Caco-2 (cell line): ENCODE data around the gene ARHGEF28. TPM values are rescaled to one million over a fixed set of nuclear protein-coding genes. Genes with fewer than 3 reads are reported as not detected.

Source experiments
- BruUV-seq: library from RNA; stranded (reverse); fragments of 400-500 nt; replicated peaks from 2 replicates; lab custom pipeline; 2021; lab: Mats Ljungman, UMichigan
- CTCF ChIA-PET: fragments of 300-600 bp; sonication (Branson Sonifier 250); formaldehyde crosslinking; loops from one replicate; lab custom pipeline; 2022; ENCODE audit warnings: antibody characterized with exemption; lab: Charles Lee
- POLR2A ChIA-PET: fragments of 300-600 bp; sonication (Branson Sonifier 250); formaldehyde crosslinking; loops from one replicate; lab custom pipeline; 2022; ENCODE audit warnings: antibody characterized with exemption; lab: Charles Lee
- DNase-seq, 2 experiments: peaks; one replicate each; pipeline versions ENCODE4 v3.0.0 to v3.0.0-alpha.2; 2020 to 2022
- H3K27me3 ChIP-seq: replicated peaks from 2 replicates; pipeline ENCODE4 v1.6.0; 2011; ENCODE audit warnings: low read length; ENCODE audit not compliant: control insufficient read depth, insufficient read depth
- H3K36me3 ChIP-seq: 2 replicates; pipeline ENCODE4 v1.5.1; 2011; ENCODE audit warnings: low read length; ENCODE audit not compliant: control insufficient read depth, insufficient read depth
- H3K4me1 ChIP-seq: fragments of 250-450 bp; sonication (Bioruptor Pico); 2 replicates; pipeline ENCODE4 v1.5.1; 2020; ENCODE audit warnings: mild to moderate bottlenecking
- H3K4me3 ChIP-seq: 2 replicates; pipeline ENCODE4 v1.5.1; 2011; ENCODE audit warnings: low read depth, mild to moderate bottlenecking, control low read depth, low read length
- H3K9me3 ChIP-seq: fragments of 250-450 bp; sonication (Bioruptor Pico); 2 replicates; pipeline ENCODE4 v1.5.1; 2020; ENCODE audit warnings: mild to moderate bottlenecking, moderate library complexity
- H3K27ac Mint-ChIP-seq: one replicate; pipeline ENCODE4 v1.8.0; 2022; ENCODE audit warnings: mixed read lengths; ENCODE audit not compliant: unreplicated experiment
- H3K27me3 Mint-ChIP-seq: one replicate; pipeline ENCODE4 v1.8.0; 2022; ENCODE audit warnings: mixed read lengths; ENCODE audit not compliant: insufficient read depth, unreplicated experiment
- H3K36me3 Mint-ChIP-seq: one replicate; pipeline ENCODE4 v1.8.0; 2022; ENCODE audit warnings: mild to moderate bottlenecking, mixed read lengths; ENCODE audit not compliant: insufficient read depth, unreplicated experiment
- H3K4me1 Mint-ChIP-seq: one replicate; pipeline ENCODE4 v1.8.0; 2022; ENCODE audit warnings: low read depth, mixed read lengths; ENCODE audit not compliant: unreplicated experiment
- H3K4me3 Mint-ChIP-seq: one replicate; pipeline ENCODE4 v1.8.0; 2022; ENCODE audit warnings: mild to moderate bottlenecking, moderate library complexity, mixed read lengths; ENCODE audit not compliant: unreplicated experiment
- H3K9me3 Mint-ChIP-seq: one replicate; pipeline ENCODE4 v1.8.0; 2022; ENCODE audit warnings: mixed read lengths; ENCODE audit not compliant: unreplicated experiment
- CTCF ChIP-seq, 2 experiments: fragments of 200-600 bp in 1 of 2; IDR thresholded peaks; 1 replicate in 1 of 2; 2 replicates in 1 of 2; pipeline versions ENCODE4 v1.5.1 to v1.8.0; 2011 to 2022; ENCODE audit warnings: antibody characterized with exemption in 1 of 2, control low read depth in 1 of 2, inconsistent platforms in 1 of 2, low read depth in 1 of 2, low read length in 1 of 2, mild to moderate bottlenecking in 1 of 2, moderate library complexity in 1 of 2; ENCODE audit not compliant: insufficient read depth in 1 of 2, severe bottlenecking in 1 of 2, unreplicated experiment in 1 of 2
- intact Hi-C: fragments of 100-400 bp; cut with micrococcal nuclease; formaldehyde crosslinking; loops from one replicate; pipeline ENCODE4 v1.10.0; 2022; ENCODE audit not compliant: unreplicated experiment
- total RNA-seq: library from RNA; stranded (reverse); gene quantifications from 2 replicates; pipeline ENCODE4 v1.2.3, GENCODE V29; 2022

ARHGEF28 gene
- total RNA-seq, 1 experiment from 2014 or later: 4.6 TPM

GRCh38 chr5:73818357-73818756, 192.4 kb downstream of the ARHGEF28 start:
- Mint-ChIP-seq H3K4me1 (peaks cover 10% of the 10 kb centered on the region), H3K27ac (no peak overlapping the region), H3K27me3 (no peaks in the 10 kb centered on the region), H3K4me3 (no peak overlapping the region), H3K36me3 (no peaks in the 10 kb centered on the region), H3K9me3 (no peaks in the 10 kb centered on the region)
- POLR2A ChIA-PET: no interaction called here
- Histone ChIP-seq H3K4me3 (no peak overlapping the region), H3K36me3 (no peaks in the 10 kb centered on the region), H3K9me3 (no peaks in the 10 kb centered on the region), H3K4me1 (peaks cover 55% of the 10 kb centered on the region), H3K27me3 (no peaks in the 10 kb centered on the region)
- TF ChIP-seq CTCF (IDR thresholded peaks at IDR 0.05; ENCODE audit: insufficient read depth in 1 of 2, low read depth in 1 of 2, low read length in 1 of 2, severe bottlenecking in 1 of 2, unreplicated experiment in 1 of 2): no peak
- no TSS peak for BruUV-seq
- CTCF ChIA-PET: no interaction called here
- no peak for DNase-seq
- intact Hi-C loops: no loop called here

GRCh38 chr5:73820326-73820725, 194.3 kb downstream of the ARHGEF28 start:
- Histone ChIP-seq H3K36me3 (no peaks in the 10 kb centered on the region), H3K9me3 (no peaks in the 10 kb centered on the region), H3K4me3 (no peak overlapping the region), H3K4me1 (peaks cover 69% of the 10 kb centered on the region), H3K27me3 (no peaks in the 10 kb centered on the region)
- DNase-seq: no peak
- CTCF ChIA-PET: no interaction called here
- Mint-ChIP-seq H3K4me1 (peaks cover 10% of the 10 kb centered on the region), H3K27ac (no peak overlapping the region), H3K9me3 (no peaks in the 10 kb centered on the region), H3K4me3 (no peak overlapping the region), H3K36me3 (no peaks in the 10 kb centered on the region), H3K27me3 (no peaks in the 10 kb centered on the region)
- POLR2A ChIA-PET: no interaction called here
- TF ChIP-seq CTCF (IDR thresholded peaks at IDR 0.05; ENCODE audit: insufficient read depth in 1 of 2, low read depth in 1 of 2, low read length in 1 of 2, severe bottlenecking in 1 of 2, unreplicated experiment in 1 of 2): no peak
- intact Hi-C loops: no loop called here
- BruUV-seq: no TSS peak

GRCh38 chr5:73821003-73821402, 195.0 kb downstream of the ARHGEF28 start:
- Histone ChIP-seq H3K4me3 (no peak overlapping the region), H3K27me3 (no peaks in the 10 kb centered on the region), H3K9me3 (no peaks in the 10 kb centered on the region), H3K36me3 (no peaks in the 10 kb centered on the region), H3K4me1 (peaks cover 69% of the 10 kb centered on the region)
- CTCF ChIA-PET: no interaction called here
- H3K9me3 Mint-ChIP-seq: no peaks in the 10 kb centered on the region
- no TSS peak for BruUV-seq
- POLR2A ChIA-PET: no interaction called here
- intact Hi-C loops: no loop called here
- TF ChIP-seq CTCF (IDR thresholded peaks at IDR 0.05; ENCODE audit: insufficient read depth in 1 of 2, low read depth in 1 of 2, low read length in 1 of 2, severe bottlenecking in 1 of 2, unreplicated experiment in 1 of 2): no peak
- no peaks in the 10 kb centered on the region for H3K27me3 Mint-ChIP-seq
- no peak overlapping the region for H3K27ac Mint-ChIP-seq
- DNase-seq: no peak
- H3K4me3 Mint-ChIP-seq: no peak overlapping the region
- peaks cover 10% of the 10 kb centered on the region for H3K4me1 Mint-ChIP-seq
- no peaks in the 10 kb centered on the region for H3K36me3 Mint-ChIP-seq
